SK-N-MC (cell line): ENCODE results near the gene BAG3.

Experiments
- EZH2 ChIP-seq: fragments of 200-600 bp; sonication (generic); IDR thresholded peaks from one replicate; pipeline ENCODE4 v1.6.1; 2017; ENCODE audit warnings: antibody characterized with exemption
- POLR2AphosphoS5 ChIP-seq: IDR thresholded peaks from 2 replicates; pipeline ENCODE4 v1.6.1; 2012; ENCODE audit warnings: mild to moderate bottlenecking, low read depth, low read length, borderline replicate concordance

DNA sequence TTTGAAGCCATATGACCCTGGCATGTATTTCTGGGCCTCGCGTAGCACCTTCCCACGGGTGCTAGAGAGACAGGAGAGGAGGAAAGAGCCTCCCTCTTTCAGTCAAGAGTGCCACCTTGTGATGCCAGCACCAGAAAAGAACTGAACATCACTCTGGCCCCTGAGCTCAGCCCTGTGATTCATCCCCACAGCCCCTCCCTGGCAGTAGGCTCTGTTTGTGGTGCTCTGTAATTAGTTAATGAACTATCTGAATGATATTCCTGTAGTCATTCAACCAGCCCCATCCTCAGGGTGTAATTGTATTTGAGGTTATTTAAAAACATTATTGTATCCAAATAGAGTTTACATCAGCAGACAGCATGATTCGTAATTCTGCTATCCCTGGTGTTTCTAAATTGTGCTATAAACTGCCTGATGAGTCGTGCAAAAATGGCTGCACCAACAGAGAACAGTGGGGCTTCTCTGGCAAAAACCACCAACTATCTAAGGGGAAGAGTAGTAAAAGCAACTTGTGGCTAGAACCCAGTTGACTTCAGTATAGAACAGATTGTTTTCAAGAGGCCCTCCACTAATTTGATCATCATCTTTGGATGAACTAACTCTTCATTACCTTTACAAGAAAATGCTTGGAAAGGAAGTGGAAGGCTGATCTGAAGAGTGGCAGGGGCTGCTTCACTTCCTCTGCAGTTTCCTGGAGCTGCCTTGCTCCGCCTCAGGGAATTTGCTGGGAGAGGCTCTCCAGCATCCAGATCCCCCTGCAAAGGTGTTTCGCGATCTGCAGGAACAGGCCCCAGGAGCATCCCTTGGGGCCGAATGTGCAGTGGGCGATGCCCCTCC is 30.7 kb upstream of the BAG3 start:
- TF ChIP-seq POLR2AphosphoS5 (no peak), EZH2 (no peak)
